ELF-1 (cell line): ENCODE data around the gene NXN.
"Not testable (repeated sequence)": the region's sequence is repeated elsewhere in the genome, so short reads cannot be mapped to it uniquely, and the experiment has no call there.

Source experiments
- DNase-seq: peaks from one replicate; pipeline ENCODE4 v3.0.0-alpha.2; 2016; ENCODE audit warnings: low read depth, low spot score

The NXN gene

DNA sequence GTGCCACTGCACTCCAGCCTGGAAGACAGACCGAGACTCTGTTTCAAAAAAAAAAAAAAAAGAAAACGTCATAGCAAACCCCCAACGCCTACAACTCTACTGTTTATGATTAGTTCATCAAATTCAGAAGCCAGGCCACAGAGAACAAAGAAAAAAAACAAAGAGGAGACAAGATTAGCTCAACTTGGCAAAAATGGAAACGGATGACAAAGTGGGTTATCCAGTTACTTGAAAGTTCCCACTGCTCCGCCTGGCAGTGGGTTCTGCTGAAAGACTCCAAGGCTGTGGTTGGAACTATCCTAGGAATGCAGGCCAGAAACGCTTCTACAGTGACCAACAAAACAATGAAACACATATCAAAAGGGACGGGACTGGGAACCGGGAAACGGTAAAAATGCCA lies 144.3 kb downstream of the NXN start:
- peak; percentile 83 for DNase-seq

DNA sequence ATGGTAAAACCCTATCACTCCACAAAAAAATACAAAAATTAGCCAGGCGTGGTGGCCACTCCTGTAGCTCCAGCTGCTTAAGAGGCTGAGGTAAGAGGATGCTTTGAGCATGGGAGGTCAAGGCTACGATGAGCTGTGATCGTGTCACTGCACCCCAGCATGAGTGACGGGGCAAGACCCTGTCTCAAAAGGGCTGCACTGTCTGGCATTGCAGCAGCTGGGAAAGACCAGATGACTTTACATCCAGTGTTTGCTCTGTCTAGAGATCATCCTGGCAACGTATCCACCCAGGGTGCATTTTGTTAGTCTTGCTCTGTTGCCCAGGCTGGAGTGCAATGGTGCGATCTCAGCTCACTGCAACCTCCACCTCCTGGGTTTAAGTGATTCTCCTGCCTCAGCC lies 145.4 kb downstream of the NXN start:
- DNase-seq = no peak

DNA sequence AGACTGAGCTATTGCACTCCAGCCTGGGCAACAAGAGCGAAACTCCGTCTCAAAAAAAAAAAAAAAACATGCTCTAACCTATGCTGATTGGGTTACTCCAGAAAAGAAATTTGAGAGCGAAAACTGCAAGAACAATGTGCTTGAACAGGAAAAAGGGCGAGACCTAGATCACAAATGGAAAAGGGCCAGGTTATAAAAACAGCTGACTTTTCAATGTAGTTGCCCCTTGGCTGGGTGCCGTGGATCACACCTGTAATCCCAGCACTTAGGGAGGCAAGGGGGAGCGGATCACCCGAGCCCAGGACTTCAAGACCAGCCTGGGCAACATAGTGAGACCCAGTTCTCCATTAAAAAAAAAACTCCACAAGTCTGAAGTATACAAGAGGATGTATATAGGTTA lies 148.6 kb downstream of the NXN start:
- DNase-seq = no peak

DNA sequence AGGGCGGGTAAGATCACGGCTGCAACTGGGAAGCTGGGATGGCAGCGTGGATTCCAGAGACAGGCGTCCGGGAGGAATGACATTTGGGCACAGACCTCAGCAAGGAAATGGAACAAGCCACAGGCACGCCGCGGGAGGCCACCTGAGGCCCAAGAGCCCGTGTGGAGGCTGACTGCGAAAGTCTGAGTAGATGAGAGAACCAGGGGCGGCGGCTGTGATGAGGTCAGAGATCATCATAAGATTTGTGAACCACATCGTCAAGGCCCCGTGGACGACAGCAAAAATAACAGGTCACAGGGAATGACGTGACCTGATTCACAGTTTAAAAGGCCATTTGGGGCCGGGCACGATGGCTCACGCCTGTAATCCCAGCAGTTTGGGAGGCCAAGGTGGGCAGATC lies 149.2 kb downstream of the NXN start:
- no peak for DNase-seq

DNA sequence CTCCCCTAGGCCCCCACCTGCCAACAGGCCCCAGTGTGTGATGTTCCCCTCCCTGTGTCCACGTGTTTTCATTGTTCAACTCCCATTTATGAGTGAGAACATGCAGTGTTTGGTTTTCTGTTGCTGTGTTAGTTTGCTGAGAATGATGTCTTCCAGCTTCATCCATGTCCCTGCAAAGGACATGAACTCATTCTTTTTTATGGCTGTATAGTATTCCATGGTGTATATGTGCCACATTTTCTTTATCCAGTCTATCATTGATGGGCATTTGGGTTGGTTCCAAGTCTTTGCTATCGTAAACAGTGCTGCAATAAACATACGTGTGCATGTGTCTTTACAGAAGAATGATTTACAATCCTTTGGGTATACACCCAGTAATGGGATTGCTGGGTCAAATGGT lies 150.0 kb downstream of the NXN start:
- not testable (repeated sequence) for DNase-seq

DNA sequence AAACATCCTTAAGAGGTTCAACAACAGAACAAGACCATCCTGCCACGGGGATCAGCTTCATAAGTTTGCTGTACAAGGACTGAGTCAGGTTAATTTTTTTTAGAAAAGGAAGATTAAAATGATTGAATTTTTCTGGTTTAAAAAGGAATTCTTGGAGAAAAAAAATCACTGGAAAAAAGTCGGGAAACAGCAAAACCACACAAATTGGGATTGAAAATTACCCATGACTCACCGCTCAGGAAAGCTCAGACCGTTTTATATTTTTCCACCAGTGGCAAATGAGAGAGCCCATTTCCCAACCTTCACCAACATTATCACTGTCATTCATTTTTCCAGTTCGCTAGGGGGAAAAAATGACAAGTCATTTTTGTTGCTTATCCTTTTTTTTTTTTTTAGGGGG lies 150.8 kb downstream of the NXN start:
- no peak for DNase-seq

DNA sequence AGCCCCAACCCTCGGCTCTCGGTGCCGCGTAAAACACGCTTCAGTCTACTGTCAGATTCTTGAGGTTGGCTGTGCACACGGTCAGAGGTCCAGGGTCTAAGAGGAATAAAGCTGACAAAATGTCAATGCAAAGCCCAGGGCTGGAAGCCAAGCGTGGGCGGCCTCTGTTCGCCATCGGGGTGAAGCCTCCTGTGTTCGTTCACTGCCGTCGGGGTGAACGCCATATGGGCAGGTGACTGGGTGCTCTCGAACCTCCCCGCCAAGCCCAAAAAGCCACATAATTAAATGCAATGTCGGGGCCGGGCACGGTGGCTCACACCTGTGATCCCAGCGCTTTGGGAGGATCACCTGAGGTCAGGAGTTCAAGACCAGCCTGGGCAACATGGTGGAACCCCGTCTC lies 152.8 kb downstream of the NXN start:
- DNase-seq = no peak

DNA sequence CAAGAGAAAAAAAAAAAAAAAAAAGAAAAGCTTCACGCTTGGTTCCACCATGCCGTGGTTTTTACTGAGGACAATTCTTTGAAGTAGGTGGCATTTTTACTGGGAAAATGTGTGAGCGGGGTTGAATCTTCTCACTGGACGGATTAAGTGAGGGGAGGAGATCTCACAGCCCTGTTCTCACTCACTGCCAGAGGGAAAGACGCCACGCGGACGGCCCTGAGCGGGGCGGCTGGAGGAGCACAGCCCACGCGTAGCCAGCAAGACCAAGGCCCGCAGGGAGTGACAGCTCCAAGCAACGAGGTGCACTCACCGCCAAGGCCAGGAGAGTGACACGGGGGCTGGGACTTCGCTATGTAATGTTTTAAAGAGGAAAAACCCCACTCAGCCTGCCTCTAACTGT lies 154.4 kb downstream of the NXN start:
- DNase-seq = no peak

DNA sequence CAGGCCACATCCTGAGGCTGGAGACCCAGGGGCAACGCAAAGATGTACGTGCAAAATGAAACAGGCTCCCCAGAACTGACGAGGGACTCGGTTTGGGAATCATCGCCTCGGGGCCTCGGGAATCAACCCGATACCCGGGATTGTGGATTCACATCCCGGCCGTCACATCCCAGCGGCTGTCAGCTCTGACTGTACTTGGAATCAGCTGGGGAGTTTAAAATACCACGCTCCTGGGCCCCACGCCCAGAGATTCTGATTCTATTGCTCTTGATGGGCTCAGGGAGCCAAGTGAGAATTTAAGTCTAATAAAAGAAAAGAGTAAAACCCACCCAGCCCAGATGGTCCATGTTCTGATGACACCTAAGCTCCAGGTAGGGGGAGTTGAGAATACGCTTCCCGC lies 155.2 kb downstream of the NXN start:
- DNase-seq = no peak

DNA sequence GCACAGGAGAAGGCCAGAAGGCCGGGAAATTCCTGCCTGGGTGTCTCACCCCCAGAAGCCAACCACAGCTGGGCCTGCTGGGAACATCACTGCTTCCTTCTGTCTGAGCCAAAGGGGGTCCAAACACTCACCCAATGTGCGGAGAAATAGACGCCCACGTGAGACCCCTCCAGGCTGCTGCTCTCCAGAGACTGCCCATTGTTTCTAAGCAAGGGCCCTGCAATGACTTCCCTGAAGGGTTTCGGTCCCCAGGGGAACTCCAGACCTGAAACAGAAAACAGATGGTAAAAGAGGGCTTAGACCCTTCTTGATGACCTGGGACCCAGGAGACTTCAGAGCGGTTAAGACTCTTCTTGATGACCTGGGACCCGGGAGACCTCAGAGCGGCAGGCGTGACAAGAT lies 156.1 kb downstream of the NXN start:
- no peak for DNase-seq

DNA sequence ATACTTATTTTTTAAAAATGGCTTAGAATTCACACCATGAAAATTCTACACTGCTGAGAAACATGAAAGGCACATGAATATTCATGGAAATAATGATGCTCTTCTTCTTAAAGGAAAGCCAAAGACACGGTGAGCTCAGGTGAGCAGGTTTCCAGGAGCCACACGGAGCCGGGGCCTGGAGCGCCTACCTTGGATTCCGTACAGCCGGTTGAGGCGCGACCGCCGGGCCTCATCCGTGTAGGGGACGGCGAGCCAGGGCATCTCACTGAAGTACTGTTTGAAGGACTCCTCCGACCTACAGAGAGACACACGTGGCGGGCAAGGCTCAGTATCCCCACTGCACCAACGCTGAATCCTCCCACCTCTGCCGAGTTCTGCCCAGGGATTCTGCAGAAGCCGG lies 160.3 kb downstream of the NXN start:
- no peak for DNase-seq

DNA sequence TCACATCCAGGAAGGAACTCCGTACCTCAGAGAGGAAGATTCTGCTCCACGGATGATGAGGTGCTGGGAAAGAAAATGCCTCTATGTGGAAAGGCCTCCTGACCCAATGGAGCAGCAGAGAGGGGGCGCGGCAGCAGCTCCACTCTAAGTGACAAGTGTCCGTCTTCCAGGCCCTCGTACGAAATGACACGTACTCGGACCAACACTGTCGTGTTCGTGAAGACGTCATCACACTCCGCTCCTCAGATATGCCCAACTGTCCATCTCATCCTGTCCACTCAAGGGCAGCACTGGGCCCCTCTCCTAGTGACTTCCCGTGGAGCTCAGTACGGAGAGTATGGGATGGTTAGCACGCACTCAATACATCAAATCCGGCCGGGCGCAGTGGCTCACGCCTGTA lies 165.2 kb downstream of the NXN start:
- no peak for DNase-seq

DNA sequence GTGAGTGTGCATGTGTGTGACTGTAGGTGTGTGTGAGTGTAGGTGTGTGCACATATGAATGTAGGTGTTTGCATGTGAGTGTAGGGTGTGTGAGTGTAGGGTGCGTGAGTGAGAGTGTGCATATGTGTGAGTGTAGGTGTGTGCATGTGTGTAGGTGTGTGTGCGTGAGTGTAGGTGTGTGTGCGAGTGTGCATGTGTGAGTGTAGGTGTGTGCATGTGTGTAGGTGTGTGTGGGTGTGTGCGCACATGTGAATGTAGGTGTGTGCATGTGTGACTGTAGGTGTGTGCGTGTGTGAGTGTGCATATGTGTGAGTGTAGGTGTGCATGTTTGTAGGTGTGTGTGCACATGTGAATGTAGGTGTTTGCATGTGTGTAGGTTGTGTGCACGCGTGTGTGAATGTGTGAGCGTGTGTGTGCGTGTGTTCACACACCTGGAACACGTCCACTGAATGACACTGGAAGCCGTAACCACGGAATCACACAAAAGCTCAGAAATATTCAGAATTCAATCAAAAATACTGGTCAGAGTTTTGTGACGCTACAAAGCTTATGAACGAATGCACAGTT lies 166.9 kb downstream of the NXN start:
- no peak for DNase-seq

DNA sequence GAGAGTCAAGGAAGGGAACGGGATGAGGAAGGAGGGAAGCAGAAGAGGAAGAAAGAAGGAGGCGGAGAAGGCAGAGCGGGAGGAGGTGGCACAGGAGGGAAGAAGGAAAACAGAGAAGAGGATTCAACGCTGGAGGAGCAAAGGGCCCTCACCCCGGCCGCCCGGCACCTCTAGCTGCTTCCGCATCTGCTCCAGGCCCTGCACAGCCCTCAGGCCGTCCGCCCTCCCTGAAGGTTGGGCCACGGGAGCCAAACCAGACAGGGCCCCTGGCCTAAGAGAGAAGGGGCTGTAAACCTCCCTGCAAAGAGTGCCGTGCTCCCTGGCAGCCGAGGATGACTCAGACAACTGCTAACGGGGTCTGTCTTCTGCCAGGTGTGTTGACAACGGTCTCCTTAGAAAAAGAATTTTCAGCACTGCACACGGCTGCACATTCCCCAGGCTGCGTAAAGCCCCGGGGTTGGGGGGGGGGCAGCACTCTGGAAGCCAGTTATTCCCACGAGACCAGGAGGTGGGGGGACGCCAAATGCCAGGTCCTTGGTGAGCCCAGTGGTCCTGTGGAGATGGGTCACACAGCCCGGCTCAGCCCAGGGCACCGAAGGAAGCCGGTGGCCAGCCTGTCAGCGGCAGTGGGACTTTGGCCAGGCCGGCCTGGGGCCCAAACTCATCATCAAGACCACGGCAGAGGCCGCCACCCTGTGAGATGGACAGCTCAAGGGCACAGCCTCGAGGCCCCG lies 168.4 kb downstream of the NXN start:
- DNase-seq = peak; percentile 78

DNA sequence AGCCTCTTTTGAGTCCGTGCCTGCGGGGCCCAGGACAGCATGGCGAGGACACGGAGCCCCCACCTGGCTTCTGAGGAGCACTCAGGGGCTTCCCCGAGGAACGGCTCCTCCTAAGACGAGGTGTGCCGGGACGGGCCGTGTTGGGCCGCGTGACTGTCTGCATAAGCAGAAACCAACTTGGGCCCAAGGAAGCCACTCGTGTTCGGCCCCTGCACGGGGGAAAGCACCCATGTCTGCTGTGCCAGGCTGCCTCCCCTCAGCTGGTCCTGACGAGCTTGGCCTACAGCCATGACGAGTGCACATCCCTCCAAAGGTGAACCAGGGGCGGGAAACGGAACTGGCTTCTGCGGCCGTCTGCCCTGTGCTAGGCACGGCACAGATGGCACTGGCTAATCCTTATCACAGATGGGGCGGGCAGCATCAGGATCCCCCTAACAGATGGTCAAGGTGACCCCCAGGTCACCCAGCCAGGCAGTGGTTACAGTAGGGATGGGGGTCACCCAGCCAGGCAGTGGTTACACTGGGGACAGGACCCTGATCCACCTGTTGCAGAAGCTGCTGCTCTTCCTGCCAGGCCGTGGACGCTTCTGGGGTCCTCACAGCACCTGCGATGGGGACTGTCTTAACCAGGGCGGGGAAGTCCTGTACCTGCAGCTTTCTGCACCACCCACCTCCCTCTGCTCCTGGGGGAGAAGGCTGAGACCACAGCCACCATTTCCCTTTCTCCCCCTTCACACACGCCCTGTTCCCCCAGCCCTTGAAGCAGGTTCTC lies 171.9 kb downstream of the NXN start:
- DNase-seq = no peak

DNA sequence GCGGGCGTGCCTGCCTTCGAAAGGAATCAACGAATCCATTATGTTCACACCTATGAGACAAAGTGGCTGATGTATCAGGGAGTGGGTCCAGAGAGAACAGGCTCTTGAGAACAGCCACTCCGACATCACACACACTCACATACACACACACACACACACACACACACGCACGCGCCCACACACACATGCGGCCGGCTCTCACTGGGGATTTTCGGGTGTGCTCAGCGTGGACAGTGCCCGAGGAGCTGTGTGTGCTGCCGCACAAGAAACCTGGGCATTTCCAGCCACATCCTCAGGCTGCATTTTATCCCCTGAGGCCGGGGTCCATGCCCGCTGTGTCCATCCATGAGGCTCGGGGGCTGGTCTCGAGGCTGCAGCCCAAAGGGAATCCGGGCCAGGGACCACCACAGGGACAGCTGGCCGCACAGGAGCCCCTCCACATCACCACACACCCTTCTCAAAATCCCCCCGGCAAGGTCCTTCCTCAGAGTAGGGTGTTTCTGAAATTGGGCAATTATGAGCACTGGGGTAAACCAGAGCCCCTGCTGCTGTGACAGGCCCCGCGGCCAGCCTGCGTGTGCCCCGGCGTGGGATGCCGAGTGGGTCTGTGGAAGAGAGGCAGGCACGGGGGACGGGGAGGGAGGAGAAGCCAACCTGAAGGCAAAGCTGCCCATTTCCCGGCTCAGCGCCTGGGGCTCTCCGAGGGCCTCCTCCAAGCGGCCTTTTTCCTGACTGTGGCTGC lies 172.6 kb downstream of the NXN start:
- no peak for DNase-seq

DNA sequence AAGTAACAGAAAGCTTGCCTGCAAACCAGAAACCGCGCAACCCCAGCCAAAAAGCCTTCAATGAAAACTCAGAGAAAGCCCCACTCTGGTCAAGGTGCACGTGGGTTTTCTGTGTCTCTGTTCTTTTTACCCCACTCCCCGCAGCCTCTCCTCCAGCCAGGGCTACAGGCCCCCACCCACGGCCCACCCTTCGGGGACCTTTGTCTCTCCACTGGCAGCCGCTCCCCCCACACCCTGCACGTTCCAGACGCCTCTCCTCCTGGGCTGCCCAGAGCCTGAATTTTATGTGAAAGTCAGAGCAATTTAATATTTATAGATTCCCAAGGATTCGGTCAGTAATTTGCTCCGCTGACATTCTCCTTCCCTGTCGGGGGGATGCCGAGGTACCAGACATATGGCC lies 173.2 kb downstream of the NXN start:
- DNase-seq = no peak

DNA sequence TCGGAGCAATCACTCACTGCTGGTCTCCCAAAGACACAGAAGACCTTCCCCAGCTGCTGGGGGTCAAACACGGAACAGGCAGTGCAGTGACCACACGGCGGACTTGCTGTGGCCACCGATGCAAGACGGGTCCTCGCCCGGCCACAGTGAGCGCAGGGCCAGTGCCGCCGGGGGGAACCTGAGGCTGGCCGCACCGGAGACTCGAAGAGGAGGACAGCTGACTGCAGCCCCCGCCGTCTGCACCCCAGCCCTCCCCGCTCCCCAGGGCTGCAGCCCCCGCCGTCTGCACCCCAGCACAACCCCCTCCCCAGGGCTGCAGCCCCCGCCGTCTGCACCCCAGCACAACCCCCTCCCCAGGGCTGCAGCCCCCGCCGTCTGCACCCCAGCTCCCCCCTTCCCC lies 173.7 kb downstream of the NXN start:
- DNase-seq = not testable (repeated sequence)

DNA sequence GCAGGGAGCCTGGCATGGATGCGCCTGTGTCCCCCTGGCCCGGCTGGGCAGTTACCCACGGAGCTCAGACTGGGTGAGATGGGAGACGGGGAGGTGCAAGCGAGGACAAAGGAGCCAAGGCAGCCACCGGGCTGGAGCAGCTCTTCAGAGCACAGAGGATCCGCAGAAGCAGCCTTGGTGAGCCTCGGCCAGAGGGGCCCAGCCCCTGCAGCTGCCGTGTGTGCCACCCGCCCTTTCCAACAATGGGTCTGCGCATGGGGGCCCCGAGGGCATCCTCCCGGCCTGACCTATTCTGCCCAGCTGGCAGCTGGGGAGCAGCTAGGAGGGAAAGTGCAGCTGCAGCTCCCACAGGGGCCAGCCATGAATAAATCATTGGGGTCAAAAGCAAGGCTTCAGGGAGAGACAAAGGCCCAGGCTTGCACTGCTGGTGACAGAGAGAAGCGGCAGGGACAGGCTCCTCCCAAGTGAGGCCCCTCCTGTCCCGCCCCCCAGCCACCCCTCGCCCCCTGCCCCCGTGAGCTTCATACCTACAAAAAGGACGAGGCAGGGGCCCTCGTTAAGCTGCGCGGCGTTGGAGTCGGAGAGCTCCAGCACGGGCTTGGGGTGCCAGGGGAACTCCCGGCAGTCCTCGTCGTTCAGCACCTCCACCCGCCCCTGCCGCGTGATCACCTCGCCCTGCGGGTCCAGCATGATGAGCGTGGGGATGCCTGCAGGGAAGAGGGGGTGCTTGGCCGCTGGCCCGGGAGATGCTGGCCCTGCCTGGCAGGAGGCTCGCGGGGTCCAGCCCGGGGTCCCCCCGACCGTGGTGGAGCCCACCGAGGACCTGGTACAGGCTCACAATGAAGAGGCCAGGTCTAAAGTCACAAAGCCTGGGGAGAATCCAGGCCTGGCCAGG lies 174.8 kb downstream of the NXN start:
- DNase-seq = no peak

DNA sequence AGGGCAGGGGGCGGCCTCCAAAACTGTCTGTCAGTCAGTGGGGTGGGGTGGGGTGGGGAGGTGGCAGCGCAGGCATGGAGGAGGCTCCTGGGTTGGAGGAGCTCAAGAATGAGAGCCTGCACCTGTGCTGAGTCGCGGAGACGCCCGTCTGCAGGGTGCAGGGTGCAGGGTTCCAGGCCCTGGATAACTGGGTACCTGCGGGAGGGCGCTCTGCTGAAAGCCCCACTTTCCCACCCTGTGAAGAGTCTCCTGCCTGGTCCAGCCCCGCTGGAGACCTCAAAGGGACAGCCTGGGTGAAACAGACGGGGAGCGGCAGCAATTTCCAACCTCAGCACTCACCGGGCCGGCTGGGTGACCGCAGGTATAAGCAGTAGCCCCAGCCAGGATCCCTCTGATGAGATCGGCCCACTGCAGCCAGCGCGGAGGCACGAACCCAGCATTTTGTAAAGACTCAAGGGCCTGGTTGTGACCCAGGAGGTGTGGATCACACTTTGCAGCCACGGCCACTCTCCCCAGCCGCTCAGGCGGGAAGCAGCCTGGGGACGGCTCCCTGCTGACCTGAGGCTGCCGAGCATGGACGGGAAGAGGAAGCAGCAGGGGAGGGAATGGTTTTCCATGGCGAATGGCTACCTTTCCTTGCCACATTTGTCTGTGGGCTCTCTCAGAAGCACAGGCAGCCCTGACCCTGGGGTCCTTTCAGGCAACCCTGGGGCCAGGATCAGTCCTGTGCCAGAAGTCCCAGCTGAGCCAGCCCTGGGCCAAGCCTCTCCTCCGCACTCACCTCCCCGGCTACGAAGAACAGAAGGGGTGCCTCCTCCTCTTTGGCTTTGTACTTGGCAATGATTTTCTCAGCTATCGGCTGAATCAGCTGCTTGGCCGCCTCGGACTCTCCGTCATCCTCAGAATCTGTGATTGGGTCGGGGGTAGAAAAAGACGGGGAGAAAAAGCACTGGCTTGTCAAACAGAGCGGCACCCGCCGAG lies 176.4 kb downstream of the NXN start:
- no peak for DNase-seq
